Right kidney (tissue), 1 donor: ENCODE measurements around the gene MAP3K20.

Experiments
- DNase-seq: peaks from one replicate; pipeline ENCODE4 v3.0.0-alpha.2; 2016

MAP3K20 gene

DNA sequence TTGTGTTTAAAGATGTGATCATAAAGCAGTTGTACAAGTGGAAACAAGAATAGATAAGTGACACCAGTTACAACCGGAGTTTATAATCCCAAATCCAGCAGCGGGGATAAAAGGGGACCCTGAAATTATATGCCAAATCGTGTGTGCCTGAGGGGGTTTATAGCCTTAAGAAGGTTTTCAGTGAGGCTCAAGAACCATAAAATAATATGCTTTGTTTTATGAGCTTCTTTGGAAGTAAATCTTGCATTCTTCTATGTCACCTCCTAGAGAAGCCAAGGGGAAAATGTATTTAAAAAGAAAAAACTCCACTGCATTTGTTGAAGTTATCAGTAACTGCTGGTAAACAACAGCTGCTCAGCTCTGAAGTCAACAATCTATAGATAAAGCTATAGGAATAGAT is 25.8 kb upstream of the MAP3K20 start:
- no peak for DNase-seq

GRCh38 chr2:173050684-173051083 is 25.0 kb upstream of the MAP3K20 start:
- DNase-seq = no peak

- no peak for DNase-seq
These were observed 24.0 kb upstream of the MAP3K20 start for GRCh38 chr2:173051463-173052215.

GRCh38 chr2:173053043-173053699 is 22.5 kb upstream of the MAP3K20 start:
- no peak for DNase-seq

DNA sequence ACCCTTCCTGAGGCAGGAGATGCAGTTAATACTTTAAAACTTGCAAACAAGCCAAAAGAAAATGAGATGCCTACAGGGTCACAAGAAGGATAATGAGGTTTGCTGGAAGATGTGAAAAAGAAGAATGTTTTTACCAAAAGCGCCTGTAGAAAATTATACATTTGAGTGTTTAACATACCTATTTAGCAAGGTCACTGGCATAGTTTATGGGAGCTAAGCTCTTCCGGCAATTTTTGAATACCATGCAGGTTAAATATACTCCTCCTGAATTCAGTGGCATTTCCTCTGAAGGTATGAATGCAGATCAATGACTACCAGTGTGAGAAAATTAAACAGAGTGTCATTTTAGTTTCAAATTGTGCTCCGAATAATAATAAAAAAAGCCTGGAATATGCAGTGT is 21.2 kb upstream of the MAP3K20 start:
- no peak for DNase-seq

- no peak for DNase-seq
These were observed 18.8 kb upstream of the MAP3K20 start for GRCh38 chr2:173056705-173057364.

DNA sequence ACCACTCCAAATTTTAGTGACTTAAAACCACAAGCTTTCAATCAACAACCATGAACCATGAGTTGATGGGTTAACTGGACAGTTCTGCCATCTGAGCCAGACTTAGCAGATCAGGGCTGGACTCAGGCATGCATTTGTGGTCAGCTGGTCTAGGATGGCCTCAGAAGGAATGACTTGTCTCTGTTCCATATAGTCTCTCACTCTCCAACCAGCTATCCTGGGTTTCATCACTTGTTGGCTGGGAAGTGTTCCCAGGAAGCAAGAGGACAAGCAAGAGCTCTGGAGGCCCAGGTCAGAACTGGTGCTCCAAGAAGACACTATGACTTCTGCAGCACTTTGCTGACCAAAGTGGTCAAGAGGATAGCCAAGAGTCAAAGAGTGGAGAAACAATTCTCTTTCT is 17.5 kb upstream of the MAP3K20 start:
- no peak for DNase-seq

DNA sequence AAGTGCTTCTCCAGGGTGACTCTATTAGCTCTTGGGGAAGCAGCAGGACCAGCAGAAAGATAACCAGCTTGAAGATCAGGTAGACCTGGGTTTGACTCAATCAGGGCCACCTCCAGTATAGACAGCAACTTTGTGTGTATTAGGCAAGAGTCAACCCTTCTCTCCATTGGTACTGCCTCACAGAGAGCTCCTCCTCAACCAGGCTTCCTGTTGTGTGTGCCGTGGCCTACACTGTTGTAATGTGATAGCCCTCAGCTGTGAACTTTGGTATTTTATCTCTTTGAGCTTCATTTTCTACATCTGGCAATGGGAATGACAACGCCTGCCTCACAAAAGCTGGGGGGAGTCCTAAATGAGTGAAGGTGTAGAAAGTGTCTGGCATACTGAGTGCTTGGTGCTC is 17.0 kb upstream of the MAP3K20 start:
- DNase-seq = no peak

GRCh38 chr2:173059292-173059691 is 16.4 kb upstream of the MAP3K20 start:
- no peak for DNase-seq

GRCh38 chr2:173059971-173060461 is 15.6 kb upstream of the MAP3K20 start:
- no peak for DNase-seq

DNA sequence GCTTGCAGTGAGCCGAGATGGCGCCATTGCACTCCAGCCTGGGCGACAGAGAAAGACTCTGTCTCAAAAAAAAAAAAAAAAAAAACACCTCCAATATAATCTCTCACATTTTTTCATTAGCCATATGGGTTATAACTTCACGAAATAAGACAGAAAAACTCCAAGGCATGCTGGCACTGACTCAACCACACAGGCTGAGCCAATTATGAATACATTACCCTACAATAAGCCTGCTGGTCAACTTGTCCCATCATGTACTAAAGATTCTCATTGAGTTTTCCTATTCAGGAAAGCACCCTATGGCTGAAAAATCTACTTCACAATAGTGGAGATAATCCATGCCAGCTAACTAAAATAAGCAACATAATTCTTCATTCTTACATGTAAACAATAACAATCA is 12.8 kb upstream of the MAP3K20 start:
- no peak for DNase-seq

GRCh38 chr2:173064151-173064805 is 11.4 kb upstream of the MAP3K20 start:
- DNase-seq = no peak

DNA sequence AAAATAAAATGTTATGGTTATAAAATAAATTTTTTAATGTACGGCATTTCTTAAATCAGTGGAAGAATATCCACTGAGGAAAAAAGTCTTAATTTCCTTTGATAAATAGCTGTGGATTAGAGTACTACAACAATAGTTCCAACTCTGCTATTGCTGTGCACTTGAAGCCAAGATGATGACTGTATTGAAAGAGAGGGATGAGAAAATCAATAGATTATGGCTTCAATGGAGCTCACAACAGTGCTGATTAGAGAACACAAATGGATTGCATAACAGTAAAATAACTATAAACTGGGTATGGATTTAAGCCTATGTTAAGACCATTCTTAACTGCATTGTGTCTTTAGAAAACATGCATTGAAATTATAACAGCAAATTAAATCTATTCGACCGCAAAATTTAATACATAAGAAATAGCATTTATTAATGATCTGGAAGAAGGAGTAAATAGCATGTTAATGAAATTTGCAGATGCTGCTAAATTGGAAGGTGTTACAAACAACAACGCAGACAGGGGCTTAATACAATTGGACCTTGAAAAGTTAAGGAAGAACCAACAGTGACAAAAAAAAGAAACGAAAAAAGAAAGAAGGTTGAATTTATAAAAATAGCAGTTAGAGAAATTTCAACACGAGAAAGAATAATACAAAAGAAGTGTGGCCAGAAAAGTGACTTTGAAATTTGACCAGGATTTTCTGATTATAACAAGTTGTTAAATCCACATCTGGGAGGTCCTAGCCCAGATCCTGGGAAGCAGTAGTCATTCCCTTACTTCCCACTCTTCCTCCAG is 8.6 kb upstream of the MAP3K20 start:
- no peak for DNase-seq

GRCh38 chr2:173075056-173075780 is 428 bp upstream of the MAP3K20 start:
- no peak for DNase-seq

- DNase-seq = no peak
These were observed 1.1 kb downstream of the MAP3K20 start for GRCh38 chr2:173076581-173077345.

DNA sequence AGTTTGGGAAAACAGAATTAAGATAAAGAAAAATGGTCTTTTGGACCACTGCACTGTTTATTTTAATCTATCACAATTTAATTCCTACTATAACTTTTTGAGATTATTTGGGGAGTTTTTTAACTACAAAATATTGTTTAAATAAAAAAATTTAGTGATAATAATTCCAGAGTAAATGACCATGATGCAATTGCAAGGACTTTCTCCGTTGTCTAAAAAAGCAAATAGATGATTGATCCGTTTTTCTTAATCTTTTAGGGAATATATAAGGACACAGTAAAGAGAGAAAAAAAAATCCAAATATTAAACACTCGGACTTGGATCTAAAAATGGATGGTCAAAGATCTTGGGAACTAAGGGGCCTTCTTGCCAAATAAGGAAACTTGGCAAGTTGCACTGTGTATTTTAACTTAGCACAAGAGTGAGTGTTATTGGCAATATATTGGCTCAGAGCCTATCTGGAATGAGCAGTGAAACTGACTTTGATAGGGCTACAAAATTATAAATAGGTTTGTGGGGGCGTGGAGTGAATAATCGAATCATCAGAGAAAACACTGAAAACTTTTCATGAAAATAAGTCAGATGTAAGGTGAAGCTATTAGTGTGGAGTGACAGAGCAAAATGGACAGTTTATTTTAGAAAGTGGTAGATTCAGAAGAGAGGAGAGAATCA is 2.0 kb downstream of the MAP3K20 start:
- DNase-seq = peak; percentile 4

GRCh38 chr2:173079141-173079540 is 3.5 kb downstream of the MAP3K20 start:
- DNase-seq = no peak

- no peak for DNase-seq
These were observed 4.6 kb downstream of the MAP3K20 start for GRCh38 chr2:173079973-173080860.
